ENCODE data around the gene PRSS27.

DNA sequence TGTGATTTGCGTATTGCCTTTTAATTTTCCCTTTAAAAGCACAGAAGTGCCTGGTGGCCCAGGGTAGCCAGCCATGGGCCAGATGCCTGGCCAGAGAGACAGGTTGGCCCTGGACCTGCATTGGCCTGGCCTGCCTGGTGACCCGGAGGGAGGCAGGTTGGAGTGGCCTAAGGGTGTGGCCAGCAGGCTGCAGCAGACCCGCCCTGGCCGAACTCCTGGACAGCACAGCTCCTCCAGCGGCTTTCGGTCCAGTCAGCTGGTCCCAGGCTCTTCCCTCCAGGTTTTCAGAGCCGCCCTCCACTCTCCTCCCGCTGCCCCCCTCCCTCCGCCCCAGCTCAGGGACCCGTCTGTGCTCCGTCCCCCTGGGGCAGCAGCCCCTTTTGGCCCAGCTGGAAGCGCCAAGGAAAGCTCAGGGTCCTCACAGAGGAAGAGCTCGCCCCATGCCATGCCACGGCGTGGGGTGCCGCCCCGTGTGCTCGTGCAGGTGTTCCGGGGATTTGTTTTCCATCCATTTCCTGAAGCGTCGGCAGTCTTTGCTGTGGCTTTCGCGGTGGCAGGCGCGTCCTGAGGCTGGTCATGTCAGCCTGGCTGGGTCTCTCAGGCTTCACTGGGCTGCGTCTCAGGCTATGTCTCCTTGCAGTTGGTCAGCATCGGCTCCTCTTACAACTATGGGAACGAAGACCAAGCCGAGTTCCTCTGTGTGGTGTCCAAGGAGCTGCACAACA lies 18.1 kb downstream of the PRSS27 start:
- TF ChIP-seq CTCF (IDR thresholded peaks at IDR 0.05 in 4 of 5, conservative IDR thresholded peaks at IDR 0.05 in 1 of 5) (no peak), POLR2A (IDR thresholded peaks at IDR 0.05) (no peak)
